Lower leg skin (tissue), 3 donors: ENCODE data around the gene NUAK1.

Experiments used
- CTCF ChIP-seq, 3 donors: fragments of 450-650 bp; IDR thresholded peaks; one replicate each; pipeline ENCODE4 v1.5.1; 2016; ENCODE audit warnings: antibody characterized with exemption in 3 of 3, mild to moderate bottlenecking in 3 of 3, moderate library complexity in 2 of 3
- POLR2A ChIP-seq, 2 donors: fragments of 450-650 bp; IDR thresholded peaks; one replicate each; pipeline ENCODE4 v1.6.1; 2016 to 2017; ENCODE audit warnings: antibody characterized with exemption in 2 of 2, mild to moderate bottlenecking in 1 of 2, moderate library complexity in 1 of 2

- TF ChIP-seq CTCF (IDR thresholded peaks at IDR 0.05) (no peak), POLR2A (IDR thresholded peaks at IDR 0.05) (no peak)
These were observed 31.2 kb downstream of the NUAK1 start for GRCh38 chr12:106107566-106107965.
